Fibroblast of lung (primary cell): Measurements from ENCODE around the gene STAT5A. TPM values are rescaled to one million over a fixed set of nuclear protein-coding genes. Genes with fewer than 3 reads are reported as not detected.
"Not testable (repeated sequence)": the region's sequence is repeated elsewhere in the genome, so short reads cannot be mapped to it uniquely, and the experiment has no call there.

Experiments
- DNase-seq, 2 donors: peaks; one replicate each; pipeline versions ENCODE4 v3.0.0 to v3.0.0-alpha.2; 2010; ENCODE audit warnings: low read depth in 2 of 2
- H2AFZ ChIP-seq: 2 replicates; pipeline ENCODE4 v1.5.1; 2012; ENCODE audit warnings: low read length, control low read depth, inconsistent platforms
- H3K27ac ChIP-seq: 2 replicates; pipeline ENCODE4 v1.5.1; 2011; ENCODE audit warnings: low read length, control low read depth; ENCODE audit not compliant: insufficient read depth
- H3K27me3 ChIP-seq: 2 replicates; pipeline ENCODE4 v1.5.1; 2011; ENCODE audit warnings: mild to moderate bottlenecking, low read length; ENCODE audit not compliant: control insufficient read depth, insufficient read depth
- H3K36me3 ChIP-seq: 2 replicates; pipeline ENCODE4 v1.5.1; 2011; ENCODE audit warnings: low read length; ENCODE audit not compliant: control insufficient read depth, insufficient read depth
- H3K4me1 ChIP-seq: 2 replicates; pipeline ENCODE4 v1.5.1; 2011; ENCODE audit warnings: low read length; ENCODE audit not compliant: control insufficient read depth, insufficient read depth; ENCODE audit errors: extremely low read depth
- H3K4me2 ChIP-seq: 2 replicates; pipeline ENCODE4 v1.5.1; 2011; ENCODE audit warnings: low read length, control low read depth; ENCODE audit not compliant: insufficient read depth; ENCODE audit errors: extremely low read depth
- H3K4me3 ChIP-seq, 4 experiments: fragments of 200-600 bp in 1 of 4; sonication (generic) in 1 of 4; replicated peaks in 1 of 4; 2 replicates each; pipeline ENCODE4 v1.5.1; 2011 to 2016; ENCODE audit warnings: low read length in 4 of 4, low read depth in 3 of 4, mild to moderate bottlenecking in 3 of 4, control low read depth in 2 of 4, inconsistent platforms in 1 of 4, mixed read lengths in 1 of 4; ENCODE audit not compliant: insufficient read depth in 1 of 4; ENCODE audit errors: control extremely low read depth in 1 of 4
- H3K79me2 ChIP-seq: 2 replicates; pipeline ENCODE4 v1.5.1; 2012; ENCODE audit warnings: mild to moderate bottlenecking, low read length, inconsistent platforms; ENCODE audit not compliant: control insufficient read depth, insufficient read depth
- H3K9ac ChIP-seq: 2 replicates; pipeline ENCODE4 v1.5.1; 2011; ENCODE audit warnings: mild to moderate bottlenecking, low read length, control low read depth; ENCODE audit not compliant: insufficient read depth
- H3K9me3 ChIP-seq: 2 replicates; pipeline ENCODE4 v1.5.1; 2012; ENCODE audit warnings: low read depth, low read length; ENCODE audit not compliant: control insufficient read depth, insufficient read depth
- H4K20me1 ChIP-seq: 2 replicates; pipeline ENCODE4 v1.5.1; 2011; ENCODE audit warnings: low read length; ENCODE audit not compliant: control insufficient read depth, insufficient read depth; ENCODE audit errors: extremely low read depth
- CTCF ChIP-seq, 2 donors: IDR thresholded peaks in 1 of 2; conservative IDR thresholded peaks in 1 of 2; 1 replicate in 1 of 2; 2 replicates in 1 of 2; pipeline ENCODE4 v1.5.1; 2011 to 2012; ENCODE audit warnings: low read length in 2 of 2, control low read depth in 1 of 2, inconsistent platforms in 1 of 2, low read depth in 1 of 2, mild to moderate bottlenecking in 1 of 2
- EZH2 ChIP-seq: IDR thresholded peaks from 2 replicates; pipeline ENCODE4 v1.5.1; 2012; ENCODE audit warnings: low read length, control low read depth, mild to moderate bottlenecking; ENCODE audit errors: missing control alignments
- polyA plus RNA-seq, 2 donors: library from polyadenylated mRNA; depleted of rRNA in 1 of 2; stranded (reverse) in 1 of 2; unstranded in 1 of 2; fragments of >200 nt; gene quantifications; 2 replicates each; pipeline ENCODE4 v1.2.1, GENCODE V29; 2011 to 2012; ENCODE audit warnings: missing spikeins in 1 of 2
- total RNA-seq: library from RNA; depleted of rRNA; stranded (reverse); fragments of >200 nt; gene quantifications from 2 replicates; pipeline ENCODE4 v1.2.1, GENCODE V29; 2014

The STAT5A gene
- total and polyA plus RNA-seq, 2 donors (not counting 1 experiment from before 2014, with no cell fraction given): 6.9 to 28.4 TPM

DNA sequence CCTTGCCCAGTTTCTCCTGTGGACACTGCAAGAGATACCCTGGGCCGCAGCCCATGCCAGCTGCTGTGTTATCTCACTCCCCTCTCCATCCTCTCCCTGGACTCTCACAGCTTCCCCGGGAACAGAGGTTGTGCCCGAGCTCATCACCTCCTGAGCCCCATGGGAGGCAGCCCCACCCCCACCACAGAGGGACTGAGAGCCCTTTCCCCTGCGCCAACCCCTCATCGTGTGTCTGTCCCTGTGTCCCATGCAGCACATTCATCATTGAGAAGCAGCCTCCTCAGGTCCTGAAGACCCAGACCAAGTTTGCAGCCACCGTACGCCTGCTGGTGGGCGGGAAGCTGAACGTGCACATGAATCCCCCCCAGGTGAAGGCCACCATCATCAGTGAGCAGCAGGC is 12.7 kb downstream of the STAT5A start:
- TF ChIP-seq CTCF (conservative IDR thresholded peaks at IDR 0.05 in 1 of 2, IDR thresholded peaks at IDR 0.05 in 1 of 2; ENCODE audit: low read depth in 1 of 2, low read length in 2 of 2): no peak
- TF ChIP-seq EZH2: no peak
- Histone ChIP-seq H3K4me3 (no peak overlapping the region), H3K9me3 (no peaks in the 10 kb centered on the region), H3K4me1 (no peaks in the 10 kb centered on the region), H3K4me2 (no peak overlapping the region), H3K9ac (no peak overlapping the region), H2AFZ (no peak overlapping the region), H3K27me3 (no peaks in the 10 kb centered on the region), H4K20me1 (no peaks in the 10 kb centered on the region), H3K79me2 (no peaks in the 10 kb centered on the region), H3K36me3 (no peaks in the 10 kb centered on the region), H3K27ac (no peak overlapping the region)
- DNase-seq: no peak

GRCh38 chr17:42303694-42304093 is 15.4 kb downstream of the STAT5A start:
- Histone ChIP-seq H4K20me1 (no peaks in the 10 kb centered on the region), H3K27ac (no peak overlapping the region), H3K36me3 (no peaks in the 10 kb centered on the region), H2AFZ (no peak overlapping the region), H3K27me3 (no peaks in the 10 kb centered on the region), H3K9ac (no peak overlapping the region), H3K4me1 (no peaks in the 10 kb centered on the region), H3K9me3 (no peaks in the 10 kb centered on the region), H3K4me3 (no peak overlapping the region), H3K79me2 (no peaks in the 10 kb centered on the region), H3K4me2 (no peak overlapping the region)
- DNase-seq: no peak
- TF ChIP-seq EZH2: no peak
- no peak for TF ChIP-seq CTCF (conservative IDR thresholded peaks at IDR 0.05 in 1 of 2, IDR thresholded peaks at IDR 0.05 in 1 of 2; ENCODE audit: low read depth in 1 of 2, low read length in 2 of 2)

DNA sequence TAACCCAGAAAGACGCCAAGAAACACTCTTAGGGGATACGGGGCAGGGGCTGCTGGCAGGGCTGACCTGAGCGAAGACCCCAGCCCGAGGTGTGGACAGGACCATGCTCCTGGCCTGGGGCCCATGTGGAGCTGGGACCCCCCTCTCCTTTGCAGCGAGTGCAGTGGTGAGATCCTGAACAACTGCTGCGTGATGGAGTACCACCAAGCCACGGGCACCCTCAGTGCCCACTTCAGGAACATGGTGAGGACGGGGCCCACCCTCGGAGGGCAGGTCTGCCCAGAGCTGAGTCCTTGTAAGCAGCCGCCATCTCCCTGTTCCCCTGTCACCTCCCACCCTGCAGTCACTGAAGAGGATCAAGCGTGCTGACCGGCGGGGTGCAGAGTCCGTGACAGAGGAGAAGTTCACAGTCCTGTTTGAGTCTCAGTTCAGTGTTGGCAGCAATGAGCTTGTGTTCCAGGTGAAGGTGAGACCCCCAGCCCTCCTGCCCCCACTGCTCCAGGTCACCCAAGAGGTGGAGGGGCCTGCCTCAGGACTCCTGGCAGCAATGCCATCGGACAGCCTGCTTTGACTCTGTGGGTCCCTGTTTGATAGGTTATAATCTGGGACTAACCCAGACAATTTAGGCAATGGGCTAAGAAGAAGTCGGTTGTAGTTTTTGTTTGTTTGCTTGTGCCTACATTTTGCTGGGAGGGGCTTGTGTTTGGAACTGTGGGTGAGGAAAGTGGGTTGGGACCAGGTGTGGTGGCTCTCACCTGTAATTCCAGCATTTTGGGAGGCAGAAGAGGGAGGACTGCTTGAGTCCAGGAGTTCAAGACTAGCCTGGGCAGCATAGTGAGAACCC is 16.1 kb downstream of the STAT5A start:
- Histone ChIP-seq H3K9ac (no peak overlapping the region), H3K27me3 (no peaks in the 10 kb centered on the region)

GRCh38 chr17:42305031-42305330 is 16.7 kb downstream of the STAT5A start:
- not testable (repeated sequence) for H3K27me3 ChIP-seq, H3K36me3 ChIP-seq, H3K9ac ChIP-seq, DNase-seq, H3K9me3 ChIP-seq, H3K79me2 ChIP-seq, H3K4me3 ChIP-seq, H3K4me2 ChIP-seq, H2AFZ ChIP-seq, H3K4me1 ChIP-seq, H4K20me1 ChIP-seq, H3K27ac ChIP-seq

More for the DNA sequence above, 16.1 kb downstream of the STAT5A start:
- H3K9me3 ChIP-seq: no peaks in the 10 kb centered on the region
- H3K4me1 ChIP-seq: no peaks in the 10 kb centered on the region
- H3K4me3 ChIP-seq: no peak overlapping the region
- H3K27ac ChIP-seq: no peak overlapping the region
- DNase-seq: no peak
- no peaks in the 10 kb centered on the region for H4K20me1 ChIP-seq
- no peak for TF ChIP-seq EZH2
- no peak for TF ChIP-seq CTCF (conservative IDR thresholded peaks at IDR 0.05 in 1 of 2, IDR thresholded peaks at IDR 0.05 in 1 of 2; ENCODE audit: low read depth in 1 of 2, low read length in 2 of 2)
- no peaks in the 10 kb centered on the region for H3K79me2 ChIP-seq
- no peak overlapping the region for H2AFZ ChIP-seq
- H3K36me3 ChIP-seq: no peaks in the 10 kb centered on the region
- no peak overlapping the region for H3K4me2 ChIP-seq
